Measurements from ENCODE around the gene CPN2. TPM values are rescaled to one million over a fixed set of nuclear protein-coding genes. Genes with fewer than 3 reads are reported as not detected.

CPN2 gene
- total and polyA plus RNA-seq, 2 of the 13 experiments (the other 11 are each of a cell fraction or from before 2014, with no cell fraction given), result 26.7 to 27.7 TPM

- TF ChIP-seq, protein P1, sequence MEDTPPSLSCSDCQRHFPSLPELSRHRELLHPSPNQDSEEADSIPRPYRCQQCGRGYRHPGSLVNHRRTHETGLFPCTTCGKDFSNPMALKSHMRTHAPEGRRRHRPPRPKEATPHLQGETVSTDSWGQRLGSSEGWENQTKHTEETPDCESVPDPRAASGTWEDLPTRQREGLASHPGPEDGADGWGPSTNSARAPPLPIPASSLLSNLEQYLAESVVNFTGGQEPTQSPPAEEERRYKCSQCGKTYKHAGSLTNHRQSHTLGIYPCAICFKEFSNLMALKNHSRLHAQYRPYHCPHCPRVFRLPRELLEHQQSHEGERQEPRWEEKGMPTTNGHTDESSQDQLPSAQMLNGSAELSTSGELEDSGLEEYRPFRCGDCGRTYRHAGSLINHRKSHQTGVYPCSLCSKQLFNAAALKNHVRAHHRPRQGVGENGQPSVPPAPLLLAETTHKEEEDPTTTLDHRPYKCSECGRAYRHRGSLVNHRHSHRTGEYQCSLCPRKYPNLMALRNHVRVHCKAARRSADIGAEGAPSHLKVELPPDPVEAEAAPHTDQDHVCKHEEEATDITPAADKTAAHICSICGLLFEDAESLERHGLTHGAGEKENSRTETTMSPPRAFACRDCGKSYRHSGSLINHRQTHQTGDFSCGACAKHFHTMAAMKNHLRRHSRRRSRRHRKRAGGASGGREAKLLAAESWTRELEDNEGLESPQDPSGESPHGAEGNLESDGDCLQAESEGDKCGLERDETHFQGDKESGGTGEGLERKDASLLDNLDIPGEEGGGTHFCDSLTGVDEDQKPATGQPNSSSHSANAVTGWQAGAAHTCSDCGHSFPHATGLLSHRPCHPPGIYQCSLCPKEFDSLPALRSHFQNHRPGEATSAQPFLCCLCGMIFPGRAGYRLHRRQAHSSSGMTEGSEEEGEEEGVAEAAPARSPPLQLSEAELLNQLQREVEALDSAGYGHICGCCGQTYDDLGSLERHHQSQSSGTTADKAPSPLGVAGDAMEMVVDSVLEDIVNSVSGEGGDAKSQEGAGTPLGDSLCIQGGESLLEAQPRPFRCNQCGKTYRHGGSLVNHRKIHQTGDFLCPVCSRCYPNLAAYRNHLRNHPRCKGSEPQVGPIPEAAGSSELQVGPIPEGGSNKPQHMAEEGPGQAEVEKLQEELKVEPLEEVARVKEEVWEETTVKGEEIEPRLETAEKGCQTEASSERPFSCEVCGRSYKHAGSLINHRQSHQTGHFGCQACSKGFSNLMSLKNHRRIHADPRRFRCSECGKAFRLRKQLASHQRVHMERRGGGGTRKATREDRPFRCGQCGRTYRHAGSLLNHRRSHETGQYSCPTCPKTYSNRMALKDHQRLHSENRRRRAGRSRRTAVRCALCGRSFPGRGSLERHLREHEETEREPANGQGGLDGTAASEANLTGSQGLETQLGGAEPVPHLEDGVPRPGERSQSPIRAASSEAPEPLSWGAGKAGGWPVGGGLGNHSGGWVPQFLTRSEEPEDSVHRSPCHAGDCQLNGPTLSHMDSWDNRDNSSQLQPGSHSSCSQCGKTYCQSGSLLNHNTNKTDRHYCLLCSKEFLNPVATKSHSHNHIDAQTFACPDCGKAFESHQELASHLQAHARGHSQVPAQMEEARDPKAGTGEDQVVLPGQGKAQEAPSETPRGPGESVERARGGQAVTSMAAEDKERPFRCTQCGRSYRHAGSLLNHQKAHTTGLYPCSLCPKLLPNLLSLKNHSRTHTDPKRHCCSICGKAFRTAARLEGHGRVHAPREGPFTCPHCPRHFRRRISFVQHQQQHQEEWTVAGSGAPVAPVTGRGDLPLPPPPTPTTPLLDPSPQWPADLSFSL (CRISPR knock-in tag; IDR thresholded peaks at IDR 0.05), result peak; percentile 100
- TF ChIP-seq HDAC6 (IDR thresholded peaks at IDR 0.05; ENCODE audit: low read depth, low read length), result peak; percentile 83; the same call in 1 of the 2 replicates
- TF ChIP-seq, protein P2, sequence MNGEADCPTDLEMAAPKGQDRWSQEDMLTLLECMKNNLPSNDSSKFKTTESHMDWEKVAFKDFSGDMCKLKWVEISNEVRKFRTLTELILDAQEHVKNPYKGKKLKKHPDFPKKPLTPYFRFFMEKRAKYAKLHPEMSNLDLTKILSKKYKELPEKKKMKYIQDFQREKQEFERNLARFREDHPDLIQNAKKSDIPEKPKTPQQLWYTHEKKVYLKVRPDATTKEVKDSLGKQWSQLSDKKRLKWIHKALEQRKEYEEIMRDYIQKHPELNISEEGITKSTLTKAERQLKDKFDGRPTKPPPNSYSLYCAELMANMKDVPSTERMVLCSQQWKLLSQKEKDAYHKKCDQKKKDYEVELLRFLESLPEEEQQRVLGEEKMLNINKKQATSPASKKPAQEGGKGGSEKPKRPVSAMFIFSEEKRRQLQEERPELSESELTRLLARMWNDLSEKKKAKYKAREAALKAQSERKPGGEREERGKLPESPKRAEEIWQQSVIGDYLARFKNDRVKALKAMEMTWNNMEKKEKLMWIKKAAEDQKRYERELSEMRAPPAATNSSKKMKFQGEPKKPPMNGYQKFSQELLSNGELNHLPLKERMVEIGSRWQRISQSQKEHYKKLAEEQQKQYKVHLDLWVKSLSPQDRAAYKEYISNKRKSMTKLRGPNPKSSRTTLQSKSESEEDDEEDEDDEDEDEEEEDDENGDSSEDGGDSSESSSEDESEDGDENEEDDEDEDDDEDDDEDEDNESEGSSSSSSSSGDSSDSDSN (CRISPR knock-in tag; IDR thresholded peaks at IDR 0.05), result peak; percentile 21; the same call in 1 of the 2 replicates
- TF ChIP-seq, protein P3, sequence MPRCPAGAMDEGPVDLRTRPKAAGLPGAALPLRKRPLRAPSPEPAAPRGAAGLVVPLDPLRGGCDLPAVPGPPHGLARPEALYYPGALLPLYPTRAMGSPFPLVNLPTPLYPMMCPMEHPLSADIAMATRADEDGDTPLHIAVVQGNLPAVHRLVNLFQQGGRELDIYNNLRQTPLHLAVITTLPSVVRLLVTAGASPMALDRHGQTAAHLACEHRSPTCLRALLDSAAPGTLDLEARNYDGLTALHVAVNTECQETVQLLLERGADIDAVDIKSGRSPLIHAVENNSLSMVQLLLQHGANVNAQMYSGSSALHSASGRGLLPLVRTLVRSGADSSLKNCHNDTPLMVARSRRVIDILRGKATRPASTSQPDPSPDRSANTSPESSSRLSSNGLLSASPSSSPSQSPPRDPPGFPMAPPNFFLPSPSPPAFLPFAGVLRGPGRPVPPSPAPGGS (CRISPR knock-in tag; IDR thresholded peaks at IDR 0.05), result no peak
- TF ChIP-seq ZFP90 (CRISPR knock-in tag; IDR thresholded peaks at IDR 0.05; ENCODE audit: borderline replicate concordance), result no peak
- peak; percentile 37; the same call in 1 of the 2 replicates for TF ChIP-seq MAX (IDR thresholded peaks at IDR 0.05)
Measured at GRCh38 chr3:194326192-194326967, 24.7 kb downstream of the CPN2 start (continued).
